Measurements from ENCODE around the gene FRMD4A. TPM values are rescaled to one million over a fixed set of nuclear protein-coding genes. Genes with fewer than 3 reads are reported as not detected.

The FRMD4A gene
- total RNA-seq, 1 experiment from 2014 or later, result 7.1 TPM

DNA sequence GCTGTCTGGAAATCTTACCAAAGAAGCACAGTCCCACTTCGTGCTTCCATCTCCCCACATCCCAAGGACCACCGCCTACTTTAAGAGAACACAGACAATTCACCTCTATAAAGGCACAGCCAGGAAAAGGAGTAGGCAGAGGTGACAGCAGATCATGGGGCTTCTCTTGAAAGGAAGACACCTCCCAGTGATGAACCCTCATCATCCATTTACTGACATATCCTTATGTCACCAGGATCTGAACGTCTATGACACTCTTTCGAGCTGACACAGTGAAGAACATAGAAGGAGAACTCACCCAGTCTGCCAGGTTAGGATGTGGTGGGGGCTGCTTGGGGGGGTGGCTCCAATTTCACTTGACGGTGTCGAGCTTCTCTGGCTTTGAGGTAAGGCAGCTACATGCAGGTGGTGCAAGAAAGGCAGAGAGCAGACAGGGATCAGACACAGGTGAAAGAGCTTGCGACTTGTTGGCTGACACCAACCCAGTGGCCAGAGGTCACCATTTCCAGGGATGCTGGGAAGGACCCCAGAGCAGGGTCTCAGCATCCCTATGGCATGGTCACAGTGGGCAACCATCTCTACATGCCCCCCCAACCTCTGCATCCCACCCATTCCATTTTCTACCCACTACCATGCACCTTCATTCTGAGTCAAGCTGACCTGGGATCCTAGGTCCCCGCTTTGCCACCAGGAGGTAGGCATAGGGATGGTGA, 676.5 kb downstream of the FRMD4A start:
- TF ChIP-seq EZH2 (IDR thresholded peaks at IDR 0.05; ENCODE audit: low read length, unreplicated experiment) (no peak), EZH2phosphoT487 (IDR thresholded peaks at IDR 0.05; ENCODE audit: borderline replicate concordance, low read length) (no peak), CTCF (conservative IDR thresholded peaks at IDR 0.05; ENCODE audit: low read depth, low read length) (no peak)
- Histone ChIP-seq H3K27me3 (ENCODE audit: low read length) (no peaks in the 10 kb centered on the region), H2AFZ (ENCODE audit: low read length) (no peak overlapping the region), H3K4me3 (ENCODE audit: low read length) (no peak overlapping the region), H3K9ac (ENCODE audit: low read length) (no peak overlapping the region), H3K9me3 (ENCODE audit: low read length) (no peaks in the 10 kb centered on the region), H3K4me2 (ENCODE audit: low read length) (no peak overlapping the region), H3K79me2 (ENCODE audit: low read length) (no peaks in the 10 kb centered on the region), H3F3A (ENCODE audit: low read length, unreplicated experiment) (no peaks in the 10 kb centered on the region), H3K9me2 (replicated peaks; ENCODE audit: low read length) (no peaks in the 10 kb centered on the region), H3K36me3 (ENCODE audit: low read depth, low read length) (no peaks in the 10 kb centered on the region), H4K20me1 (ENCODE audit: low read length) (no peaks in the 10 kb centered on the region), H3K4me1 (ENCODE audit: insufficient read depth, low read length) (peaks cover 6% of the 10 kb centered on the region; the same call in 1 of the 2 replicates), H3K27ac (ENCODE audit: low read length) (no peak overlapping the region)
- ATAC-seq, result no peak
- ChIA-PET CTCF (no interaction called here), POLR2A (ENCODE audit: unreplicated experiment) (no interaction called here)
- DNase-seq, result no peak
- intact Hi-C loops (cut with micrococcal nuclease), result no loop called here
- no TSS peak for BruUV-seq (replicated peaks)

DNA sequence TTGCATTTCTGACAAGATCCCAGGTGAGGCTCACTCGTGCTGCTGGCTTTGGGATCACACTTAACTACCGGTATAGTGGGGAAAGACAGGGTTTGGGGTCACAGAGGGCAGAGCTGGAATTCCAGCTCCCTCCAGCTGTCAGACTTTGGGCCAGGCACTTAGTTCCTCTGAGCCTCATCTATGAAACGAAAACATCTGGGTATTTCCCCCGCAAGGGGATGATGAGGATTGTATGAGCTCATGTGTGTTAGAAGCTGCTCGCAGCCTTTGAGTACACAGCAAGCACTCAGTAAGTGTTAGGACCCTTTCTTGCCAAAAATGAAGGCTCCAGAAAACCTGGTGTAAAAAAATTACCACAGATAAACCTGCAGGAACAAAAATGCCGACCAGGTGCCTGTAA, 677.9 kb downstream of the FRMD4A start:
- Histone ChIP-seq H4K20me1 (ENCODE audit: low read length) (no peaks in the 10 kb centered on the region), H3K27me3 (ENCODE audit: low read length) (no peaks in the 10 kb centered on the region), H3F3A (ENCODE audit: low read length, unreplicated experiment) (no peaks in the 10 kb centered on the region), H3K4me2 (ENCODE audit: low read length) (no peak overlapping the region), H3K27ac (ENCODE audit: low read length) (no peak overlapping the region), H2AFZ (ENCODE audit: low read length) (no peak overlapping the region), H3K9ac (ENCODE audit: low read length) (no peak overlapping the region), H3K4me1 (ENCODE audit: insufficient read depth, low read length) (peaks cover 6% of the 10 kb centered on the region; the same call in 1 of the 2 replicates), H3K36me3 (ENCODE audit: low read depth, low read length) (no peaks in the 10 kb centered on the region), H3K4me3 (ENCODE audit: low read length) (no peak overlapping the region), H3K79me2 (ENCODE audit: low read length) (no peaks in the 10 kb centered on the region), H3K9me2 (replicated peaks; ENCODE audit: low read length) (no peaks in the 10 kb centered on the region), H3K9me3 (ENCODE audit: low read length) (no peaks in the 10 kb centered on the region)
- ChIA-PET POLR2A (ENCODE audit: unreplicated experiment) (no interaction called here), CTCF (no interaction called here)
- intact Hi-C loops (cut with micrococcal nuclease), result no loop called here
- no peak for ATAC-seq
- BruUV-seq (replicated peaks), result no TSS peak
- DNase-seq, result no peak
- no peak for TF ChIP-seq EZH2phosphoT487 (IDR thresholded peaks at IDR 0.05; ENCODE audit: borderline replicate concordance, low read length)
- TF ChIP-seq EZH2 (IDR thresholded peaks at IDR 0.05; ENCODE audit: low read length, unreplicated experiment), result no peak
- TF ChIP-seq CTCF (conservative IDR thresholded peaks at IDR 0.05; ENCODE audit: low read depth, low read length), result no peak

DNA sequence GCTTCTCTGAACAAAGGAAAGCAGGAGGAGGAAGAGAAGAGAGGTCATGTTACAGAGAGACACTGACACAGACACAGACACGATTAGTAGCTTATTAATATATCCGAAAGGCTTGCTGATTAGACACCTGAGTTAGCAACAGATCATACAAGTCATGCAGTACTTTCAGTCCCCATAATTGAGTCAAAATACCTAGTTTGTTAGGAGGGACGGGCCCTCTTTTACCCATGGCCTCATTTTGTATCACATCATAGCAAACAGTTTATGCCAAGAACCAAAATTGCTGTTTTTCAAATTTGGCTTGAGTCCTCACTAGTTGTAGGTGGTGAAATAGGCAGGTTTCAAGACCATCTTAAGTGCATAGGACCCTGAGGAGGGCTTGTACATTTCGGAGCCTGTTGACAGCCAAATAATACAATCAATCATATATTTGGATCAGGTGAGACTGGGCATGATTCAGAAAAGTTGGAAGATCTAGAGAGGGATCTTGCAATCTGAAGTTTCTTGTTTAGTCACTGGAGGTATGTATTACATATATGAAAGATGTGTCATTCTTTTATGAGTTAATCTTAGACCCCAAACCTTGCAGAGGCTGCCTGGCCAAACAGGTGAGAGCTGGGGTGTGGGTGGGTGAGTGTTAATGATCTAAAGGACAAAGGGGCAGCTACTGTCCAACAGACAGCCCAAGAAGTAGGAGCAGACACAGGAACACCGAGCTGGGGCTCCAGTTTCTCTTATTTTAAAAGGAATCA, 678.6 kb downstream of the FRMD4A start:
- H3K4me2 ChIP-seq (ENCODE audit: low read length), result no peak overlapping the region
- no peaks in the 10 kb centered on the region for H4K20me1 ChIP-seq (ENCODE audit: low read length)
- peak; percentile 48 for ATAC-seq
- H3K9ac ChIP-seq (ENCODE audit: low read length), result no peak overlapping the region
- intact Hi-C loops (cut with micrococcal nuclease), result no loop called here
- no peak overlapping the region for H2AFZ ChIP-seq (ENCODE audit: low read length)
- no peak overlapping the region for H3K4me3 ChIP-seq (ENCODE audit: low read length)
- no peaks in the 10 kb centered on the region for H3F3A ChIP-seq (ENCODE audit: low read length, unreplicated experiment)
- CTCF ChIA-PET, result no interaction called here
- H3K27ac ChIP-seq (ENCODE audit: low read length), result no peak overlapping the region
- no peaks in the 10 kb centered on the region for H3K36me3 ChIP-seq (ENCODE audit: low read depth, low read length)
- no peaks in the 10 kb centered on the region for H3K9me3 ChIP-seq (ENCODE audit: low read length)
- H3K79me2 ChIP-seq (ENCODE audit: low read length), result no peaks in the 10 kb centered on the region
- peaks cover 6% of the 10 kb centered on the region; the same call in 1 of the 2 replicates for H3K4me1 ChIP-seq (ENCODE audit: insufficient read depth, low read length)
- POLR2A ChIA-PET (ENCODE audit: unreplicated experiment), result no interaction called here
- BruUV-seq (replicated peaks), result no TSS peak
- no peaks in the 10 kb centered on the region for H3K9me2 ChIP-seq (replicated peaks; ENCODE audit: low read length)
- H3K27me3 ChIP-seq (ENCODE audit: low read length), result no peaks in the 10 kb centered on the region
- no peak for TF ChIP-seq EZH2phosphoT487 (IDR thresholded peaks at IDR 0.05; ENCODE audit: borderline replicate concordance, low read length)
- TF ChIP-seq EZH2 (IDR thresholded peaks at IDR 0.05; ENCODE audit: low read length, unreplicated experiment), result no peak
- no peak for TF ChIP-seq CTCF (conservative IDR thresholded peaks at IDR 0.05; ENCODE audit: low read depth, low read length)
- peak; percentile 25 for DNase-seq
